GM23248 (cell line): ENCODE data around the gene ENOX2. TPM values are rescaled to one million over a fixed set of nuclear protein-coding genes. Genes with fewer than 3 reads are reported as not detected.
A peak's percentile ranks its signal among the peaks of the same experiment; 100 is the strongest.

ENCODE experiments used
- DNase-seq: peaks from one replicate; pipeline ENCODE4 v3.0.0-alpha.2; 2015
- H2AFZ ChIP-seq: fragments of 200-600 bp; sonication (generic); 2 replicates; pipeline ENCODE4 v1.6.1; 2016; ENCODE audit warnings: antibody characterized with exemption
- H3F3A ChIP-seq: fragments of 200-600 bp; sonication (generic); 2 replicates; pipeline ENCODE4 v1.6.1; 2016; ENCODE audit warnings: mild to moderate bottlenecking, antibody characterized with exemption, mixed run types; ENCODE audit not compliant: insufficient read depth
- H3K27ac ChIP-seq: fragments of 200-600 bp; sonication (generic); 2 replicates; pipeline ENCODE4 v1.5.1; 2016; ENCODE audit warnings: mild to moderate bottlenecking
- H3K27me3 ChIP-seq: fragments of 200-600 bp; sonication (generic); replicated peaks from 2 replicates; pipeline ENCODE4 v1.6.1; 2016; ENCODE audit warnings: mild to moderate bottlenecking; ENCODE audit not compliant: insufficient read depth
- H3K36me3 ChIP-seq: fragments of 200-600 bp; sonication (generic); 2 replicates; pipeline ENCODE4 v1.6.1; 2016; ENCODE audit warnings: low read depth, mild to moderate bottlenecking
- H3K4me1 ChIP-seq: fragments of 200-600 bp; sonication (generic); 2 replicates; pipeline ENCODE4 v1.6.1; 2016; ENCODE audit warnings: mild to moderate bottlenecking; ENCODE audit not compliant: insufficient read depth
- H3K4me2 ChIP-seq: fragments of 200-600 bp; sonication (generic); one replicate; pipeline ENCODE4 v1.6.1; 2016; ENCODE audit warnings: mild to moderate bottlenecking; ENCODE audit not compliant: unreplicated experiment
- H3K4me3 ChIP-seq: fragments of 200-600 bp; sonication (generic); 2 replicates; pipeline ENCODE4 v1.5.1; 2016; ENCODE audit warnings: mild to moderate bottlenecking
- H3K79me2 ChIP-seq: fragments of 200-600 bp; sonication (generic); 2 replicates; pipeline ENCODE4 v1.6.1; 2016; ENCODE audit warnings: mild to moderate bottlenecking; ENCODE audit not compliant: insufficient read depth
- H3K9ac ChIP-seq: fragments of 200-600 bp; sonication (generic); 2 replicates; pipeline ENCODE4 v1.6.1; 2016; ENCODE audit warnings: mild to moderate bottlenecking
- H3K9me2 ChIP-seq: fragments of 200-600 bp; sonication (generic); 2 replicates; pipeline ENCODE4 v1.6.1; 2016; ENCODE audit warnings: mixed run types, mild to moderate bottlenecking, moderate library complexity; ENCODE audit not compliant: insufficient read depth
- H3K9me3 ChIP-seq: fragments of 200-600 bp; sonication (generic); one replicate; pipeline ENCODE4 v1.6.1; 2017; ENCODE audit warnings: low read depth
- H4K20me1 ChIP-seq: fragments of 200-600 bp; sonication (generic); 2 replicates; pipeline ENCODE4 v1.6.0; 2016; ENCODE audit not compliant: insufficient read depth
- EZH2 ChIP-seq: fragments of 200-600 bp; sonication (generic); IDR thresholded peaks from 2 replicates; pipeline ENCODE4 v1.6.1; 2018; ENCODE audit warnings: antibody characterized with exemption, mild to moderate bottlenecking; ENCODE audit not compliant: insufficient read depth, poor library complexity, severe bottlenecking
- EZH2phosphoT487 ChIP-seq: fragments of 200-600 bp; sonication (generic); IDR thresholded peaks from 2 replicates; pipeline ENCODE4 v1.6.1; 2018; ENCODE audit warnings: antibody characterized with exemption, moderate library complexity, mild to moderate bottlenecking, low read depth; ENCODE audit not compliant: insufficient read depth
- WGBS, 2 experiments: methylation state at CpG; one replicate each; pipeline ENCODE4 v1.1.6; 2015 to 2017; ENCODE audit warnings: low lambda C conversion rate in 2 of 2, low coverage in 1 of 2; ENCODE audit errors: missing lambda C conversion rate in 2 of 2; 5-methylcytosine and 5-hydroxymethylcytosine counted together
- in situ Hi-C: fragments of 300-500 bp; cut with MboI; formaldehyde crosslinking; loops from 2 replicates; pipeline ENCODE4 v1.15.0; 2020
- polyA plus RNA-seq: library from polyadenylated mRNA; unstranded; fragments of >200 nt; fragmentation: Nextera tagmentation; extraction: Ambion mirVana; gene quantifications from 2 replicates; pipeline ENCODE4 v1.2.1, GENCODE V29; 2016
- total RNA-seq: library from RNA; depleted of rRNA; stranded (reverse); fragments of >200 nt; shearing (Covaris generic); gene quantifications from 2 replicates; pipeline ENCODE4 v1.2.3, GENCODE V29; 2014

ENOX2 gene
- total and polyA plus RNA-seq, 2 experiments from 2014 or later = 13.6 to 14.5 TPM

DNA sequence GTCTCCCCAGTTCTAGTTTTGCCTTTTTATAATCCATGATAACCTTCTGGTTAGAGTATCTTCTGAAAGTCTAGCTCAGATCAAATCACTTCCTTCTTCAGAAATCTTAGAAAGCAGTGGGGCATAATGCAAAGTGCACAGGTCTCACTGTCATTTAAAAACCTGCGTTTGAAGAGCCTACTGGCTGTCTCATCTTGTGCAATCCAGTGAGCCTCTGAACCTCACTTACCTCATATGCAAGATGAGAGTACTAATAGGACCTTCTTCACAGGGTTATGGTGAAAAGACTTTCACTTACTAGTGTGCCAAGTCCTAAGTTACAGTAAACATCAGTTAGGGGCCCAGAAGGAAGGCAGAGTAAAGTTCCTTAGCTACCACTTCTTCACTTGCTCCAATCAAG is 131.4 kb downstream of the ENOX2 start:
- Histone ChIP-seq H4K20me1 (no peaks in the 10 kb centered on the region), H3K9me3 (no peaks in the 10 kb centered on the region), H3F3A (peaks cover 23% of the 10 kb centered on the region), H3K4me2 (peak overlapping the region; percentile 43), H3K9me2 (no peaks in the 10 kb centered on the region), H3K4me3 (no peak overlapping the region), H3K79me2 (no peaks in the 10 kb centered on the region), H2AFZ (no peak overlapping the region), H3K36me3 (no peaks in the 10 kb centered on the region), H3K9ac (no peak overlapping the region; the same call in 1 of the 2 replicates), H3K4me1 (peaks cover 26% of the 10 kb centered on the region), H3K27ac (peak overlapping the region; percentile 63; the same call in 1 of the 2 replicates), H3K27me3 (no peaks in the 10 kb centered on the region)
- 75% methylated on average over 1 of the region's 1 CpG for WGBS, 2 experiments
- TF ChIP-seq EZH2phosphoT487 (no peak), EZH2 (no peak)
- DNase-seq = no peak
- in situ Hi-C loops = no loop called here

DNA sequence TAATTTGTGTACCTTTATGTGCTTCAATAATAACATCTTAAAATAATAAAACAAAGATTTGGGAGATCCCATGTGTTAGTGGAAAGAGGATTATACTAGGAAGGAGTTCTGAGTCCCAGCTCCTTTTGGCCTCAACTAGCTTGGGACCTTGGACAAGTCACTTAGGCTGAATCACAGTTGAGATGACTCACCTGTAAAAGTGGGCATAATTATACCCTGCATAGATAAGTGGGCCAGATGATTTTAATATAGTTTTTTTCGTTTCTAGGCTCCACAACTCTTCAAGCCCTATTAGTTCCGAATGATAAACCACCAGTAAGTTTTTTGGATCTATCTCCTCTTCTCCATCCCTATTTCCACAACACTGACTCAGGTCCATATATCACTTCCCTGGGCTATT is 131.8 kb downstream of the ENOX2 start:
- Histone ChIP-seq H3K79me2 (no peaks in the 10 kb centered on the region), H3K27me3 (no peaks in the 10 kb centered on the region), H3K9me3 (no peaks in the 10 kb centered on the region), H3K4me2 (peak overlapping the region; percentile 71), H3F3A (peaks cover 23% of the 10 kb centered on the region), H3K9ac (peak overlapping the region; percentile 31; the same call in 1 of the 2 replicates), H4K20me1 (no peaks in the 10 kb centered on the region), H3K4me1 (peaks cover 26% of the 10 kb centered on the region), H3K9me2 (no peaks in the 10 kb centered on the region), H3K4me3 (no peak overlapping the region), H3K27ac (peak overlapping the region; percentile 71), H3K36me3 (no peaks in the 10 kb centered on the region), H2AFZ (no peak overlapping the region)
- in situ Hi-C loops = no loop called here
- WGBS, 2 experiments = 40 to 45% methylated on average over 2 of the region's 2 CpGs
- peak; percentile 47 for DNase-seq
- TF ChIP-seq EZH2 (no peak), EZH2phosphoT487 (no peak)

DNA sequence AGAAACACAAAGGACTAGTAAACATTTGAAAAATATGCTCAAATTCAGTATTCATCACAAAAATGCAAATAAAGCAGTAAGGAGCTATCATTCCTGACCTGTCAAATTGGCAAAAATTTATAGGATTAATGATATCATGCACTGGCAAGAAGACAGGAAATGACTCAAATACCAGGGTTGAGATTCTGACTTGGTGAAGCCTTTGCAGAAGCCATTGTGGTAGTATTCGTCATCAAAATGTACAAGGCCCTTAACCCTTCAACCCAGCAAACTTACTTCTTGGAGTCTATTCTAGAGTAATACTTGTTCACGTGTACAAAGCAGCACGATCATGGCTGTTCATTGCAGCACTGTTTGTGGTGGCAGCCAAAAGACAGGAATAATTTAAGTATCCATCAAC is 132.4 kb downstream of the ENOX2 start:
- no peaks in the 10 kb centered on the region for H3K79me2 ChIP-seq
- H4K20me1 ChIP-seq = no peaks in the 10 kb centered on the region
- peak overlapping the region; percentile 71 for H3K27ac ChIP-seq
- H3F3A ChIP-seq = peaks cover 23% of the 10 kb centered on the region
- WGBS, 2 experiments = 4 to 5% methylated on average over 3 of the region's 3 CpGs
- TF ChIP-seq EZH2 (no peak), EZH2phosphoT487 (no peak)
- H3K9me2 ChIP-seq = no peaks in the 10 kb centered on the region
- H3K4me2 ChIP-seq = peak overlapping the region; percentile 71
- no peak overlapping the region for H3K4me3 ChIP-seq
- H2AFZ ChIP-seq = no peak overlapping the region
- H3K9ac ChIP-seq = peak overlapping the region; percentile 31; the same call in 1 of the 2 replicates
- H3K27me3 ChIP-seq = no peaks in the 10 kb centered on the region
- peaks cover 26% of the 10 kb centered on the region for H3K4me1 ChIP-seq
- peak; percentile 81 for DNase-seq
- in situ Hi-C loops = no loop called here
- H3K9me3 ChIP-seq = no peaks in the 10 kb centered on the region
- no peaks in the 10 kb centered on the region for H3K36me3 ChIP-seq

DNA sequence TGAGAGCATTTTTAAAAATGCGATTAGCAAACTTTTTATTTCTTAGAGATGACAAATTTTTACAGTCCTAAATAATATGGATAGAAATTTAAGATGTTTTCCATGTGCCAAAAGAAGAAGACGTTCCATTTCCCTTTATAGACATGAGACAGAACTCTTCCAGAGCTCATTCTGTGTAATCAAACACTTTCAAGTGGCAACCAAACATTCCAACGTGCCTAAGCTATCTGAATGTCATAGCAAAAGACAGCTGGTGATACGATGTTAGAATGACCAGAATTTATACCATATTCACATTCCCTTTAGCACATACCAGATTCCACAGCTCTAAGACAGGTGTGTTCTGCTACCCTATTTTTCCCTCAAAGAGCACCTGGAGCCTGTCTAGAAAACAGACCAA is 133.2 kb downstream of the ENOX2 start:
- TF ChIP-seq EZH2phosphoT487 (no peak), EZH2 (no peak)
- no peak overlapping the region for H3K4me3 ChIP-seq
- no peak overlapping the region for H3K9ac ChIP-seq
- H3K9me2 ChIP-seq = no peaks in the 10 kb centered on the region
- H2AFZ ChIP-seq = no peak overlapping the region
- H3F3A ChIP-seq = peaks cover 23% of the 10 kb centered on the region
- no peak overlapping the region for H3K27ac ChIP-seq
- H3K27me3 ChIP-seq = no peaks in the 10 kb centered on the region
- in situ Hi-C loops = no loop called here
- no peaks in the 10 kb centered on the region for H3K79me2 ChIP-seq
- no peak overlapping the region for H3K4me2 ChIP-seq
- H3K36me3 ChIP-seq = no peaks in the 10 kb centered on the region
- 73 to 76% methylated on average over 4 of the region's 4 CpGs for WGBS, 2 experiments
- no peak for DNase-seq
- H4K20me1 ChIP-seq = no peaks in the 10 kb centered on the region
- no peaks in the 10 kb centered on the region for H3K9me3 ChIP-seq
- peaks cover 26% of the 10 kb centered on the region for H3K4me1 ChIP-seq

DNA sequence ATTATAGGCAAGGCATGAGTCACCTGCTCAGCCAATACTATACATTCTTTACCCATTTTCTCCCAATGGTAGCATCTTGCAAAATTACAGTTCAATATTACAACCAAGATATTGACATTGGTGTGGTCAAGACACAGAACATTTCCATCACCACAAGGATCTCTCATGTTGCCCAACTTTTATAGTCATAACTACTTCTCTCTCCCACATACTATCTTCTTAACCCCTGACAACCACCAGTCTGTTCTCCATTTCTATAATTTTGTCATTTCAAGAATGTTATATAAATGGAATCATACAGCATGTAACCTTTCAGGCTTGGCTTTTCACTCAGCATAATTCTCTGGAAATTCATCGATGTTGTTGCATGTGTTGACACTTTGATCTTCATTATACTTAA is 144.9 kb downstream of the ENOX2 start:
- H3K79me2 ChIP-seq = no peaks in the 10 kb centered on the region
- no peak overlapping the region for H3K4me3 ChIP-seq
- no peak overlapping the region for H3K4me2 ChIP-seq
- H3K9me3 ChIP-seq = no peaks in the 10 kb centered on the region
- no peaks in the 10 kb centered on the region for H3K4me1 ChIP-seq
- WGBS, 2 experiments = 100% methylated on average over 1 of the region's 1 CpG
- H3K27ac ChIP-seq = no peak overlapping the region
- H3K27me3 ChIP-seq = no peaks in the 10 kb centered on the region
- in situ Hi-C loops = no loop called here
- H3K36me3 ChIP-seq = no peaks in the 10 kb centered on the region
- no peaks in the 10 kb centered on the region for H3K9me2 ChIP-seq
- no peak overlapping the region for H2AFZ ChIP-seq
- no peak overlapping the region for H3K9ac ChIP-seq
- TF ChIP-seq EZH2phosphoT487 (no peak), EZH2 (no peak)
- no peaks in the 10 kb centered on the region for H3F3A ChIP-seq
- no peaks in the 10 kb centered on the region for H4K20me1 ChIP-seq
- no peak for DNase-seq
